ENCODE measurements around the gene DGKB.

GRCh38 chr7:14666304-14666703 is 236.2 kb downstream of the DGKB start:
- TF ChIP-seq CTCF (IDR thresholded peaks at IDR 0.05; ENCODE audit: low read length) (no peak), EZH2 (optimal IDR thresholded peaks at IDR 0.05; ENCODE audit: low read depth, low read length) (no peak), EZH2phosphoT487 (IDR thresholded peaks at IDR 0.05; ENCODE audit: low read length) (no peak)

All from MM.1S (cell line).